A549 (cell line): ENCODE results near the gene FYB1. TPM values are rescaled to one million over a fixed set of nuclear protein-coding genes. Genes with fewer than 3 reads are reported as not detected.
A peak's percentile ranks its signal among the peaks of the same experiment; 100 is the strongest.

Source experiments
- ATAC-seq, 2 experiments: fragments of 200-7000 bp in 1 of 2; fragments of >200 bp in 1 of 2; cut with Nextera tagmentation in 1 of 2; cut with Tn5 transposase in 1 of 2; 3 replicates each; pipeline versions ENCODE4 v1.8.0 to v1.9.1; 2018 to 2020; ENCODE audit warnings: mild to moderate bottlenecking in 1 of 2, moderate library complexity in 1 of 2
- CTCF ChIA-PET: fragments of 300-600 bp; sonication (Branson Sonifier 250); formaldehyde crosslinking; extraction: SDS; loops from one replicate; lab custom pipeline; 2021; ENCODE audit warnings: antibody characterized with exemption, inconsistent platforms; lab: Yijun Ruan, JAX
- POLR2A ChIA-PET: fragments of 350-600 bp; formaldehyde crosslinking; extraction: SDS; loops from one replicate; lab custom pipeline; 2021; ENCODE audit warnings: antibody characterized with exemption, inconsistent platforms; lab: Yijun Ruan, JAX
- DNase-seq, 2 experiments: peaks; one replicate each; pipeline versions ENCODE4 v3.0.0 to v3.0.0-alpha.2; 2011 to 2016; ENCODE audit warnings: low read depth in 1 of 2, low spot score in 1 of 2
- FAIRE-seq: peaks from 2 replicates; lab custom pipeline; 2011; peaks lifted over from hg19 to GRCh38; lab: Jason Lieb, UNC
- H3K27ac ChIP-seq, 2 experiments: fragments of >200 bp; sonication (Bioruptor Twin); formaldehyde crosslinking; 3 replicates each; pipeline ENCODE4 v1.5.1; 2016 to 2017
- H3K4me1 ChIP-seq: fragments of >200 bp; sonication (Bioruptor Twin); formaldehyde crosslinking; 3 replicates; pipeline ENCODE4 v1.6.1; 2016
- H3K4me2 ChIP-seq: fragments of >200 bp; sonication (Bioruptor Twin); formaldehyde crosslinking; 3 replicates; pipeline ENCODE4 v1.6.1; 2016
- H3K4me3 ChIP-seq: fragments of >200 bp; sonication (Bioruptor Twin); formaldehyde crosslinking; 3 replicates; pipeline ENCODE4 v1.5.1; 2016
- H3K9me3 ChIP-seq: fragments of >200 bp; sonication (Bioruptor Twin); formaldehyde crosslinking; 3 replicates; pipeline ENCODE4 v1.6.1; 2016
- BCL3 ChIP-seq: fragments of >200 bp; sonication (Bioruptor Twin); formaldehyde crosslinking; IDR thresholded peaks from 3 replicates; pipeline ENCODE4 v1.6.1; 2016
- CBX2 ChIP-seq: fragments of 200-600 bp; sonication (generic); IDR thresholded peaks from 2 replicates; pipeline ENCODE4 v1.6.1; 2016; ENCODE audit warnings: low read depth, mild to moderate bottlenecking, borderline replicate concordance
- CEBPB ChIP-seq, 2 experiments: fragments of >200 bp in 1 of 2; sonication (Bioruptor Twin) in 1 of 2; formaldehyde crosslinking in 1 of 2; IDR thresholded peaks; 2 replicates each; pipeline ENCODE4 v1.6.1; 2012 to 2016
- CTCF ChIP-seq: fragments of >200 bp; sonication (Bioruptor Twin); formaldehyde crosslinking; IDR thresholded peaks from 3 replicates; pipeline ENCODE4 v1.5.1; 2016
- EHMT2 ChIP-seq: fragments of 200-600 bp; sonication (generic); IDR thresholded peaks from 2 replicates; pipeline ENCODE4 v1.6.1; 2016; ENCODE audit warnings: antibody characterized with exemption, low read depth, mild to moderate bottlenecking, moderate library complexity
- ELK1 ChIP-seq: fragments of 150-350 bp; IDR thresholded peaks from 2 replicates; pipeline ENCODE4 v1.6.1; 2014; ENCODE audit warnings: low read depth, mild to moderate bottlenecking, low read length
- EP300 ChIP-seq, 2 experiments: fragments of >200 bp; sonication (Bioruptor Twin); formaldehyde crosslinking; IDR thresholded peaks; 2 replicates in 1 of 2; 3 replicates in 1 of 2; pipeline ENCODE4 v1.6.1; 2016 to 2017
- FOSB ChIP-seq: fragments of 250-450 bp; sonication (Bioruptor Pico); IDR thresholded peaks from 2 replicates; pipeline ENCODE4 v1.5.0; 2020; ENCODE audit warnings: mild to moderate bottlenecking, moderate library complexity
- FOSL2 ChIP-seq, 2 experiments: fragments of 450-650 bp in 1 of 2; fragments of >200 bp in 1 of 2; sonication (Bioruptor Twin) in 1 of 2; formaldehyde crosslinking; IDR thresholded peaks; 2 replicates each; pipeline versions ENCODE4 v1.5.0 to v1.6.1; 2016 to 2020; ENCODE audit warnings: mild to moderate bottlenecking in 1 of 2, moderate library complexity in 1 of 2
- FOXS1 ChIP-seq: fragments of 250-450 bp; sonication (Bioruptor Pico); IDR thresholded peaks from 2 replicates; pipeline ENCODE4 v1.5.0; 2020; ENCODE audit warnings: mild to moderate bottlenecking, moderate library complexity
- GATA3 ChIP-seq: IDR thresholded peaks from 2 replicates; pipeline ENCODE4 v1.6.1; 2012; ENCODE audit warnings: borderline replicate concordance
- HDAC2 ChIP-seq: fragments of 200-600 bp; sonication (generic); IDR thresholded peaks from 2 replicates; pipeline ENCODE4 v1.6.1; 2016
- HOXB5 ChIP-seq: fragments of 250-450 bp; sonication (Bioruptor Pico); IDR thresholded peaks from 2 replicates; pipeline ENCODE4 v1.5.0; 2020; ENCODE audit warnings: mild to moderate bottlenecking, moderate library complexity
- JUN ChIP-seq, 2 experiments: fragments of >200 bp; sonication (Bioruptor Twin); formaldehyde crosslinking; IDR thresholded peaks; 2 replicates in 1 of 2; 3 replicates in 1 of 2; pipeline ENCODE4 v1.6.1; 2016 to 2017
- JUNB ChIP-seq: fragments of >200 bp; sonication (Bioruptor Twin); formaldehyde crosslinking; IDR thresholded peaks from 2 replicates; pipeline ENCODE4 v1.6.1; 2016
- KDM1A ChIP-seq: fragments of 200-600 bp; sonication (generic); IDR thresholded peaks from 2 replicates; pipeline ENCODE4 v1.6.1; 2016; ENCODE audit warnings: low read depth, mild to moderate bottlenecking
- KDM5A ChIP-seq: fragments of 200-600 bp; sonication (generic); IDR thresholded peaks from 2 replicates; pipeline ENCODE4 v1.6.1; 2016; ENCODE audit warnings: antibody characterized with exemption, mild to moderate bottlenecking
- NFE2L2 ChIP-seq: fragments of 150-350 bp; conservative IDR thresholded peaks from 2 replicates; pipeline ENCODE4 v1.6.1; 2014; ENCODE audit warnings: low read length
- NPAS2 ChIP-seq: fragments of 250-450 bp; sonication (Bioruptor Pico); IDR thresholded peaks from 2 replicates; pipeline ENCODE4 v1.8.0; 2022; ENCODE audit warnings: mild to moderate bottlenecking, moderate library complexity, borderline replicate concordance
- PBX3 ChIP-seq: IDR thresholded peaks from 2 replicates; pipeline ENCODE4 v1.6.1; 2012
- RAD21 ChIP-seq, 2 experiments: fragments of >200 bp in 1 of 2; sonication (Bioruptor Twin) in 1 of 2; formaldehyde crosslinking in 1 of 2; IDR thresholded peaks in 1 of 2; conservative IDR thresholded peaks in 1 of 2; 2 replicates in 1 of 2; 3 replicates in 1 of 2; pipeline ENCODE4 v1.6.1; 2012 to 2018; ENCODE audit warnings: inconsistent platforms in 1 of 2
- RCOR1 ChIP-seq: fragments of 150-350 bp; IDR thresholded peaks from 2 replicates; pipeline ENCODE4 v1.6.1; 2014; ENCODE audit warnings: antibody characterized with exemption, low read length, low read depth
- SMC3 ChIP-seq: fragments of >200 bp; sonication (Bioruptor Twin); formaldehyde crosslinking; IDR thresholded peaks from 3 replicates; pipeline ENCODE4 v1.6.1; 2018; ENCODE audit warnings: inconsistent platforms
- SREBF2 ChIP-seq: fragments of 450-650 bp; IDR thresholded peaks from 2 replicates; pipeline ENCODE4 v1.6.1; 2014; ENCODE audit warnings: mild to moderate bottlenecking, moderate library complexity
- TP53 ChIP-seq: fragments of 250-450 bp; sonication (Bioruptor Pico); IDR thresholded peaks from 2 replicates; pipeline ENCODE4 v1.5.0; 2021; ENCODE audit warnings: mild to moderate bottlenecking, moderate library complexity
- ZC3H11A ChIP-seq: fragments of 450-650 bp; IDR thresholded peaks from 2 replicates; pipeline ENCODE4 v1.6.1; 2014; ENCODE audit warnings: antibody characterized with exemption, mild to moderate bottlenecking
- ZNF302 ChIP-seq: fragments of 250-450 bp; sonication (Bioruptor Pico); IDR thresholded peaks from 2 replicates; pipeline ENCODE4 v1.9.0; 2021; ENCODE audit warnings: inconsistent platforms, mild to moderate bottlenecking, moderate library complexity
- ZSCAN20 ChIP-seq: fragments of 250-450 bp; sonication (Bioruptor Pico); IDR thresholded peaks from 2 replicates; pipeline ENCODE4 v1.8.0; 2022; ENCODE audit warnings: mild to moderate bottlenecking, moderate library complexity
- WGBS: methylation state at CpG from one replicate; pipeline ENCODE4 v1.1.6; 2017; ENCODE audit errors: missing lambda C conversion rate; 5-methylcytosine and 5-hydroxymethylcytosine counted together
- polyA plus RNA-seq, 4 experiments: library from polyadenylated mRNA; depleted of rRNA in 3 of 4; stranded (reverse); fragments of >200 nt; fragmentation: RNase III in 1 of 4; extraction: RNeasy Plus Mini Kit Qiagen cat#74134 plus additional on column Dnase treatment in 1 of 4; gene quantifications; 2 replicates in 3 of 4; 3 replicates in 1 of 4; pipeline ENCODE4 v1.2.3, GENCODE V29; 2011 to 2017

The FYB1 gene
- polyA plus RNA-seq, 2 of the 4 experiments (the other 2 are of a cell fraction), result 7.4 to 34.6 TPM

GRCh38 chr5:39072925-39073766, 146.2 kb downstream of the FYB1 start:
- H3K4me2 ChIP-seq, result peak overlapping the region; percentile 96
- H3K4me3 ChIP-seq, result peak overlapping the region; percentile 90
- 5% methylated on average over 27 of the region's 27 CpGs for WGBS
- POLR2A ChIA-PET, result no interaction called here
- TF ChIP-seq SREBF2 (no peak), NPAS2 (CRISPR knock-in tag) (no peak), FOSL2 (IDR thresholded peaks at IDR 0.05) (no peak), FOSL2 (CRISPR knock-in tag; IDR thresholded peaks at IDR 0.05) (no peak), ZSCAN20 (CRISPR knock-in tag) (no peak), RCOR1 (no peak), HDAC2 (no peak), FOSB (CRISPR knock-in tag) (0 out of 2 replicates have a peak, but pooled peaks have one; percentile 39), KDM1A (no peak), CTCF (no peak), KDM5A (0 out of 2 replicates have a peak, but pooled peaks have one; percentile 18), ZC3H11A (no peak), TP53 (no peak), FOXS1 (no peak), RAD21 (conservative IDR thresholded peaks at IDR 0.05 in 1 of 2, IDR thresholded peaks at IDR 0.05 in 1 of 2) (0 out of 5 replicates have a peak, but pooled peaks of 1 of the 2 experiments have one; percentile 13), CEBPB (IDR thresholded peaks at IDR 0.05) (no peak), BCL3 (no peak), GATA3 (no peak), JUNB (no peak)
- TF ChIP-seq, all 56 proteins: peak for 3
- CTCF ChIA-PET, result interaction anchor here (0.8 to 2.3 kb wide), 5 partner anchors 21 to 210 kb away, joined by 3 to 11 read pairs (median 3); no protein-coding TSS in a partner anchor
- H3K27ac ChIP-seq, result peak overlapping the region; percentile 89 to 98
- peaks cover 40% of the 10 kb centered on the region for H3K4me1 ChIP-seq
- DNase-seq (peak in 1 of 2 experiments; percentile 53), FAIRE-seq (no peak), ATAC-seq (peak; percentile 23 to 30; a peak in 5 of 6 replicates)
- no peaks in the 10 kb centered on the region for H3K9me3 ChIP-seq

- no peak for FAIRE-seq
Measured at GRCh38 chr5:39068099-39068498, 151.3 kb downstream of the FYB1 start.

More at GRCh38 chr5:39068099-39068498, 151.3 kb downstream of the FYB1 start:
- Histone ChIP-seq H3K4me1 (peaks cover 38% of the 10 kb centered on the region), H3K27ac (no peak overlapping the region), H3K4me3 (no peak overlapping the region), H3K9me3 (no peaks in the 10 kb centered on the region), H3K4me2 (no peak overlapping the region)
- POLR2A ChIA-PET, result no interaction called here
- DNase-seq (no peak), ATAC-seq (no peak)
- 96% methylated on average over 3 of the region's 3 CpGs for WGBS
- TF ChIP-seq TP53 (no peak), NFE2L2 (no peak), EP300 (IDR thresholded peaks at IDR 0.05) (no peak), ELK1 (no peak), PBX3 (no peak), EHMT2 (no peak), ZNF302 (no peak), CBX2 (no peak), SMC3 (no peak), HOXB5 (CRISPR knock-in tag) (no peak), FOSL2 (IDR thresholded peaks at IDR 0.05) (no peak), FOSL2 (CRISPR knock-in tag; IDR thresholded peaks at IDR 0.05) (no peak), NPAS2 (CRISPR knock-in tag) (no peak), KDM1A (no peak), JUN (IDR thresholded peaks at IDR 0.05) (no peak), RAD21 (conservative IDR thresholded peaks at IDR 0.05 in 1 of 2, IDR thresholded peaks at IDR 0.05 in 1 of 2) (no peak)
- CTCF ChIA-PET, result no interaction called here
